Fibroblast of skin of right biceps (primary cell): ENCODE measurements around the gene GAK.
"Not testable (repeated sequence)": the region's sequence is repeated elsewhere in the genome, so short reads cannot be mapped to it uniquely, and the experiment has no call there.

Experiments
- DNase-seq: peaks from one replicate; pipeline ENCODE4 v3.0.0-alpha.2; 2013

The GAK gene

DNA sequence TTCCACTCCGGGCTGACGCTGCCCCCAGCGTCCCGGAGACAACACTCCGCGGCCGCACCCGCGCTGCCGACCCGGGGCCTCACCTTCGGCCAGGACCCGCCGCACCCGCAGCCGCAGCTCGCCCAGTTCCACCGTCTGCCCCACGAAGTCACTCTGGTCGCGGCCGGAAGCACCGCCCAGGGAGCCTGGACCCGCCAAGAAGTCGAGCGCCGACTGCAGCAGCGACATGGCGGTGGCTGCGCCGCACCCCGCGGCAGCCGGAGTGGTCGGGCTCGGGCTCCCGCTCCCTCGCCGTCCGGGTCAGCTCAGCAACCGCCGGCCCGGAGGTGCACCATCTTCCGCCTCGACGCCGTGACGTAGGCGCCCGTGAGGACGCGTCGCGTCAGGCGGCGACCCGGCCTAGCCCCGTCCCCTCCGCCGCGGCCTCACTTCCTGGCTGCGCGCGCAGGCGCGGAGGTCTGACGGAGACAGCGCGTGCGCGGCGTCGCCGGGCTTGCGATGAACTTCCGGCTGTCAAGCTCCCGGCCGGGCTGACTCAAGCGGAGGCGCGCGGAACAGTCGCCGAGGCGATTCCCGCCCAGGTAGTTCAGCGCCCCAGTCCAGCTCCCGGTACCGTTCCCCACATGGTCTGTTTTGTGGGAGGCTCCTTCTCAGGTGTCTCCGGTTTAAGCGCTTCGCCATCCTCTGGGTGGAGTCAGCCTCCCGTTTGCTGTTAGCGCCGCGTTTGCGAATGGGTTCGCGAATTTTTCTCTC lies at the start of gene GAK, which contains the start of gene TMEM175:
Gene GAK (minus strand): TSS at position 357 of the 753 bp plus-strand sequence. CDS start 129 bp downstream, at position 228.
Gene TMEM175 (plus strand): TSS at position 501 of the 753 bp plus-strand sequence. CDS start 15,280 bp downstream, outside the sequence.
- DNase-seq, result peak; percentile 94

DNA sequence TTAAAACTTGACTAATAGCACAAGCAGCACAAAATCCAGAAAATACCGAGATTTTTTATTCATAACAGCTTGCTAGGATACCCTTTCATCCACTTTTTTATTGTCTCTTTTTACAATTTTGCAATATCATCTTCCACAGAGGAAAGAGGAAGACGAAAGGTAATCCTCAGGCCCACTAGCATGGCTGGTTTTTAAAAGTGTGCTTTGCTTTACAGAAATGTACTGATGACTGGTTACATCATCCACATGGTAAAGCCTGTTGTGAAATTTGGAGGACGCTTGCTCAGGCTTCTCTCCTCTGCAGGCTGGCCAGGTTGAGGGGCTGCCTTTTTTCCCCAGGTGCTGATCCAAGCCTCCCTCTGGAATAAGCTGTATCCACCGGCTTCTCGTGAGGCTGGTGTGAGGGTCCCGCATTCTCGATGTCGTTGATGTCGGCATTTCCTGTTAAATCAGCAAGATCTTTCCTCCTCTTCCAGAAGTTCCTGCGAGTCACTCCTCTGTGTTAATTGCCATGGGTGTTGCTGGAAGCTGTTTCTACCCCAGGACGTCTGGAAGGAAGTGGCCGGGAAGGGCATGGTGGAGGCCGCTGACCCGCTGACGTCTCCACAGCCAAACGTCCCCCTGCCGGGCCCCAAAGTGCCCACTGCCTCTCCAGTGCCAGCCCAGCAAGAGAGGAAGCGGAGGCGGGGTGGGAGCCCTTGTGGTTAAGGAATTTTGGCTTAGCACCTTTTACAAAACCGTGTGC lies 47.0 kb upstream of the GAK start:
- DNase-seq, result peak; percentile 39

DNA sequence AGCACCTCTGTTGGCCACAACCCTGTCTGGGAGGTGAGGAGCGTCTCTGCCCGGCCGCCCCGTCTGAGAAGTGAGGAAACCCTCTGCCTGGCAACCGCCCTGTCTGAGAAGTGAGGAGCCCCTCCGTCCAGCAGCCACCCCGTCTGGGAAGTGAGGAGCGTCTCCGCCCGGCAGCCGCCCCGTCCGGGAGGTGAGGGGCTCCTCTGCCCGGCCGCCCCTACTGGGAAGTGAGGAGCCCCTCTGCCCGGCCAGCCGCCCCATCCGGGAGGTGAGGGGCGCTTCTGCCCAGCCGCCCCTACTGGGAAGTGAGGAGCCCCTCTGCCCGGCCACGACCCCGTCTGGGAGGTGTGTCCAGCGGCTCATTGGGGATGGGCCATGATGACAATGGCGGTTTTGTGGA lies 43.9 kb upstream of the GAK start:
- DNase-seq, result not testable (repeated sequence)

DNA sequence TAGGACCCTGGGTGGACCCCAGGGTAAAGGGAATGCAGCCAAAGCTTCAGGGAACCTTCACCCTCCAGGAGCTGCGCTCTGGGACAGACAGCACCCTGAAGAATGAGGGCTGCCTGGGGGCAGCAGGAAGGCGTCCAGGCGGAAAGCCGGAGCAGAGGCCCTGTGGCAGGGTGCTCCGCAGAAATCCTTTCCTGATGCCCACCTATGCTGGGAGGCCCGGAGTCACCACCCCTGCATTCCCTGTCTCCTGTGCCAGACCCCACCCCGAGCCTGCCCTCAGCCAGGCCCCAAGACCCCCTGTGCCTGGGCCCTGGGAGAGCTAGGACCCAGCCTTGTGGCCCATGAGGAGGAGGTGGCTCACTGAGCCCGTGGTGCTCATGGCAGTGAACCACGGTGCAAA lies 42.6 kb upstream of the GAK start:
- no peak for DNase-seq

GRCh38 chr4:973431-974397 lies 41.6 kb upstream of the GAK start, which contains the start of gene DGKQ:
DGKQ (minus strand) TSS chr4:973569; CDS start chr4:973482, 87 bp downstream.
- peak; percentile 84 for DNase-seq

GRCh38 chr4:972651-973424 lies 40.7 kb upstream of the GAK start:
- no peak for DNase-seq

DNA sequence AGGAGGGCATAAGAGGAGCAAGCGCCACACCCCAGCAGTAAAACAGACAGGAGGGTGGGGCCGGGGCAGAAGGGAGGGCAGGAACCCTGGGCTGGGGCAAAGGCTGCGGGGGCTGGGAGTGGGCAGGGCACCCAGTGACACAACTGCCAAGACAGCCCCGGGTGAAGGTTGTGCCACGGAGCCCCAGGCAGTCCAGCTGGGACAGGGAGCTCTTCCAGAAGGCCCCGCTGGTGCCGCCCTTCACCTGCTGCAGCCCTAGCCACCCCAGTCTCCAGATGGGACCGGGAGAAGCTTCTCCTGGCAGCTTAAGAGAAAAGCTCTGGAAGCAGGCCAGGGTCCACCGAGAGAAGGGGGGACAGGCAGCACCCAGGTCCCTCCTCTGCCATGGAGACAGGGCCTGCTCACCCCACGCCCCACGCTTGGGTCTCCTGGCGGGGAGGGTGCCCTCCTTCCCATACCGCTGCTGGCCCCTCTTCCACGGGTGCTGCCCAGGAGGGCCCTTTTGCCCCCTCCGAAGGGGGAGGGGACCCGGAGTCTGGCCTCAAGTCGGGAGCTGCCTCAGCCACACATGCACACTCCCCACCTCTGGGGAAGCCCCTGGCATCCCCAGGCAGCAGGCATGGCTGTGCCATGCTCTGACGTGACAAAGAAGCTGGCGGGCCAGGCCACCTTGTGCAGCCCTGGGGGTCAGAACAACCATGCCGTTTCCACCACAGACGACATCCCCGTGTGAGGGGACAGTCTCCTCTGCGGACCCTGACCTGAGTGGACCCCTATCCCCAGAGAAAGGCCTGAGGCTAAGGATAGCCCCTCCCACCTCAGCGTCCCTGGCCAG lies 39.8 kb upstream of the GAK start:
- DNase-seq, result no peak

- DNase-seq, result no peak
Measured at GRCh38 chr4:970854-971520, 38.9 kb upstream of the GAK start.

- peak; percentile 6 for DNase-seq
Measured at GRCh38 chr4:970046-970745, 38.1 kb upstream of the GAK start.

GRCh38 chr4:968621-969394 lies 36.7 kb upstream of the GAK start:
- no peak for DNase-seq

DNA sequence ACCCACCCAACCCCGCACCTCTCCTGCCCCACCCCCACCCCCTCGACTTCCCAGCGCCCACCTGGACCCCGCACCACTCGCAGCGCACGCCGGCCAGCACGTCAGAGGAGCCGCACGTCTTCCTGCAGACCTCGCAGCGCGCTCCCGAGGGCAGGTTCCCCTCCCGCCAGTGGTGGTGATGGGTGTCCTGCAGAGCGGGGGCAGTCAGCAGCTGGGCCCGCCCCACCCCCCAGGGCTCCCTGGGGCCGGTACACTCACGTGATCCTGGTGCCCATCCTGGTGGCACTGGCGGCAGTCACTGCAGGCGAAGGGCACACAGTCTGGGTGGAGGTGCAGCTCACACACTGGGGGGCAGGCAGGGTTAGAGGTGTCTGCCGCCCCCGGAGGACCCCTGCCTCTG lies 36.1 kb upstream of the GAK start:
- no peak for DNase-seq

DNA sequence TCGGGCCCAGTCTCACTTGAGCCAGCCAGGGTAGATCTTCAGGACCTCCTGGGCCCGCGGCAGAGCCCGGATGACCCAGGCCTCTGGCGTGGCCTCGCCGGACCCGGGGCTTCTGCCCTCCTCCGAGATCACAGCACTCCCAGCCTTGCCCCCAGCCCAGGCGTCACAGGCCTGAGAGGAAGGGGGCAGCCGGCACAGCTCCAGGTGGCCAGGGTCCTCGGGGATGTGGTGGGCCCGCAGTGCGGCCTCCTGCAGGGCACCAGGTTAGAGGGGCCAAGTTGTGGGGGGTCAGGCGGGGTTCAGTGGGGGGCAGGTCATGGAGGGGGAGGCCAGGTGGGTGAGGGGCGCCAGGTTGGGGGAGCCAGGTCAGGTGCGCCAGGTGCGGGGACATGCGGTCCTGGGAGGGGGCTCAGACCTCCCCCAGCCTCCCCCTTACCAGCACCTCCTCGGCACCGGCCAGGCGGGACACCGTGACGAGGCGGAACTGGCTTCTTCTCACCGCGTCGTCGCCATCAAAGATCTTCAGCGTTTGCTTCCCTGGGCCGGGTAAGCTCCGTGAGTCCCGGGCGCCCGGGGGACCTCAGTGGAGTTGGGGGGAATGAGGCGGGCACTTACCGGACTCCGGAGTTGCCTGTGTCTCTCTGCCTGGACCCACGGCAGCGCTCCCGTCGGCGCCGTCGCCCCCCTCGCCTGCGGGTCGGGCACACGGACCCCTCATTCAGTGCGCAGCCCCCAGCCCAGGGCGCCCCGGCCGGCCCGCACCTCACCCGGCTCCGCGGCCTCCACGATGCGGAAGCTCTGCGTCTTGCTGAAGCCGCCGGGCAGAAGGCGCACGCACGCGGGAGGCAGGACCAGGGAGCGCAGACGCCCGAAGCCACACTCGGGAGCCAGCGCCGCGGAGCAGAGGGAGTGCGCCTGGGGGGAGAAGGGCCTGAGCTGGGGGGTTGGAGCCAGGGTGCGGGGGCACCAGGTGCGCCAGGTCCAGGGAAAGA lies 35.3 kb upstream of the GAK start:
- peak; percentile 8 for DNase-seq

- no peak for DNase-seq
Measured at GRCh38 chr4:966266-967112, 34.4 kb upstream of the GAK start.

GRCh38 chr4:965766-966134 lies 33.6 kb upstream of the GAK start:
- DNase-seq, result no peak

GRCh38 chr4:965048-965765 lies 33.1 kb upstream of the GAK start:
- DNase-seq, result no peak
